ENCODE results near the gene SLC12A7.
"Not testable (repeated sequence)": the region's sequence is repeated elsewhere in the genome, so short reads cannot be mapped to it uniquely, and the experiment has no call there.

SLC12A7 gene

GRCh38 chr5:1108865-1109174 lies 3.0 kb downstream of the SLC12A7 start:
- DNase-seq: no peak

- no peak for DNase-seq
Observed at GRCh38 chr5:1108023-1108864, 3.6 kb downstream of the SLC12A7 start.

GRCh38 chr5:1107167-1108022 lies 4.5 kb downstream of the SLC12A7 start:
- no peak for DNase-seq

GRCh38 chr5:1106385-1107166 lies 5.3 kb downstream of the SLC12A7 start:
- DNase-seq: no peak

- DNase-seq: peak; percentile 45 to 57
Observed at GRCh38 chr5:1105350-1106265, 6.3 kb downstream of the SLC12A7 start.

GRCh38 chr5:1104327-1105006 lies 7.4 kb downstream of the SLC12A7 start:
- DNase-seq: no peak

GRCh38 chr5:1103505-1104326 lies 8.1 kb downstream of the SLC12A7 start:
- DNase-seq: no peak

- no peak for DNase-seq
Observed at GRCh38 chr5:1103093-1103492, 8.8 kb downstream of the SLC12A7 start.

- no peak for DNase-seq
Observed at GRCh38 chr5:1101961-1102713, 9.7 kb downstream of the SLC12A7 start.

GRCh38 chr5:1100664-1101574 lies 10.9 kb downstream of the SLC12A7 start:
- no peak for DNase-seq

- DNase-seq: no peak
Observed at GRCh38 chr5:1099926-1100663, 11.8 kb downstream of the SLC12A7 start.

GRCh38 chr5:1098986-1099597 lies 12.8 kb downstream of the SLC12A7 start:
- DNase-seq: no peak

GRCh38 chr5:1097988-1098385 lies 13.9 kb downstream of the SLC12A7 start:
- DNase-seq: not testable (repeated sequence)

- no peak for DNase-seq
Observed at GRCh38 chr5:1097381-1097987, 14.4 kb downstream of the SLC12A7 start.

GRCh38 chr5:1096838-1097237 lies 15.0 kb downstream of the SLC12A7 start:
- no peak for DNase-seq

GRCh38 chr5:1095990-1096363 lies 15.9 kb downstream of the SLC12A7 start:
- DNase-seq: no peak
